ENCODE data around the gene HDAC4. TPM values are rescaled to one million over a fixed set of nuclear protein-coding genes. Genes with fewer than 3 reads are reported as not detected.

HDAC4 gene
- total RNA-seq, 1 experiment from 2014 or later: 32.0 TPM

DNA sequence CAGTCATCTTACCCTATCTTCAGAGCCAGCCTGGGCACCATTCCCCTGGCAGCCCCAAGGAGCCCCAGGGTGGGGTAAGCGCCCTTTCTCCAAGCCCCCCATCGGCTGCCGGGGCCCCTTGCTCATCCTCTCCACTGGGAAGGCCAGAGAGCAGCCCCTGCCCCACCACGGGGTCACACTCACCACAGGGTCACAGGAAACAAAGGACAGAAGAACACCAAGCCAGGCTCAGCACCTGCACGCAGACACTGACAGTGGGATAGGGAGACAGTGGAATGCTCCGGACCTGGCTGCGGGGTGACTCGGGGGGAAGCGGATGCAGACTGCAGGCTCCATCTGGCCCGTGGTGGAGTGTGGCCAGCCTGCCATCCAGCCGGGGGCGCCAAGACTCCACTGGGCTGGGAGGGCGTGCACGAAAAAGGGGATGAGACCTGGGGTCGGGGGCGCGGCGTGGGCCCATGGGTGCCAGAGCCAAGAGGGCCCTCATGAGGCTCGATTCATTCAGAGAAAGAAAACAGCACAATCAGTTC lies 21.1 kb downstream of the HDAC4 start:
- no peak overlapping the region for H3K14ac ChIP-seq (ENCODE audit: insufficient read depth, low read length)
- no peak overlapping the region for H3T11ph ChIP-seq (ENCODE audit: low read length)
- TF ChIP-seq, protein P1, sequence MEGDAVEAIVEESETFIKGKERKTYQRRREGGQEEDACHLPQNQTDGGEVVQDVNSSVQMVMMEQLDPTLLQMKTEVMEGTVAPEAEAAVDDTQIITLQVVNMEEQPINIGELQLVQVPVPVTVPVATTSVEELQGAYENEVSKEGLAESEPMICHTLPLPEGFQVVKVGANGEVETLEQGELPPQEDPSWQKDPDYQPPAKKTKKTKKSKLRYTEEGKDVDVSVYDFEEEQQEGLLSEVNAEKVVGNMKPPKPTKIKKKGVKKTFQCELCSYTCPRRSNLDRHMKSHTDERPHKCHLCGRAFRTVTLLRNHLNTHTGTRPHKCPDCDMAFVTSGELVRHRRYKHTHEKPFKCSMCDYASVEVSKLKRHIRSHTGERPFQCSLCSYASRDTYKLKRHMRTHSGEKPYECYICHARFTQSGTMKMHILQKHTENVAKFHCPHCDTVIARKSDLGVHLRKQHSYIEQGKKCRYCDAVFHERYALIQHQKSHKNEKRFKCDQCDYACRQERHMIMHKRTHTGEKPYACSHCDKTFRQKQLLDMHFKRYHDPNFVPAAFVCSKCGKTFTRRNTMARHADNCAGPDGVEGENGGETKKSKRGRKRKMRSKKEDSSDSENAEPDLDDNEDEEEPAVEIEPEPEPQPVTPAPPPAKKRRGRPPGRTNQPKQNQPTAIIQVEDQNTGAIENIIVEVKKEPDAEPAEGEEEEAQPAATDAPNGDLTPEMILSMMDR (conservative IDR thresholded peaks at IDR 0.05): peak; percentile 60
- no peaks in the 10 kb centered on the region for H4K20me1 ChIP-seq (ENCODE audit: control insufficient read depth, insufficient read depth, insufficient read length)
- H3K79me1 ChIP-seq (ENCODE audit: insufficient read depth, low read depth, low read length, poor library complexity, severe bottlenecking): no peaks in the 10 kb centered on the region
- H2AK5ac ChIP-seq (ENCODE audit: insufficient read length, low read length): no peak overlapping the region
- no peaks in the 10 kb centered on the region for H3K27me3 Mint-ChIP-seq (ENCODE audit: low read depth)
- no peak overlapping the region for H4K8ac ChIP-seq (replicated peaks; ENCODE audit: insufficient read length, low read depth, low read length)
- peaks cover 41% of the 10 kb centered on the region in 2 experiments for H3K4me1 Mint-ChIP-seq
- H3K56ac ChIP-seq (ENCODE audit: insufficient read length, low read depth, low read length): no peak overlapping the region
- no peak overlapping the region for H3K4ac ChIP-seq (ENCODE audit: low read depth, low read length)
- no peak overlapping the region for H2BK15ac ChIP-seq (ENCODE audit: low read depth, low read length)
- H3K4me1 ChIP-seq (ENCODE audit: insufficient read depth, low read length): peaks cover 4% of the 10 kb centered on the region; the same call in 1 of the 2 replicates
- H2AFZ ChIP-seq (ENCODE audit: low read length): no peak overlapping the region
- no peak overlapping the region for H3K27ac ChIP-seq (ENCODE audit: insufficient read length, low read depth, low read length)
- no peak overlapping the region for H2BK120ac ChIP-seq (ENCODE audit: low read depth, low read length, poor library complexity, severe bottlenecking)
- H3K9me3 ChIP-seq (ENCODE audit: control insufficient read depth, low read depth, low read length): no peaks in the 10 kb centered on the region
- DNase-seq: no peak
- no peaks in the 10 kb centered on the region for H3K9me3 Mint-ChIP-seq
- no peak overlapping the region for H3K4me3 Mint-ChIP-seq
- no peaks in the 10 kb centered on the region for H3K27me3 ChIP-seq (ENCODE audit: insufficient read depth, low read length)
- H4K91ac ChIP-seq (ENCODE audit: insufficient read length, low read depth, low read length): no peak overlapping the region
- H2BK5ac ChIP-seq (ENCODE audit: insufficient read length, low read length): no peak overlapping the region
- peaks cover 6 to 7% (median 7%) of the 10 kb centered on the region in 3 experiments; a peak in 5 of 7 replicates for H3K36me3 Mint-ChIP-seq (ENCODE audit: insufficient read depth in 1 of 3, low read depth in 3 of 3)
- H3K9ac ChIP-seq (ENCODE audit: extremely low read depth, insufficient read length, low read length): no peak overlapping the region
- no peak overlapping the region for H3K18ac ChIP-seq (ENCODE audit: insufficient read length, low read depth, low read length)
- peaks cover 5% of the 10 kb centered on the region; the same call in 1 of the 2 replicates for H3K79me2 ChIP-seq (ENCODE audit: insufficient read depth, low read length)
- no peak overlapping the region for H4K5ac ChIP-seq (ENCODE audit: insufficient read length, low read depth, low read length)
- WGBS (ENCODE audit: extremely low coverage, insufficient read length, low lambda C conversion rate): no CpG with 5 or more reads among the region's 19 CpGs
- no peak overlapping the region for H2BK12ac ChIP-seq (ENCODE audit: insufficient read length, low read depth, low read length)
- no peaks in the 10 kb centered on the region for H3K23me2 ChIP-seq (ENCODE audit: insufficient read length, low read depth, low read length, poor library complexity, severe bottlenecking)
- no peak overlapping the region for H3K4me2 ChIP-seq (ENCODE audit: insufficient read depth, insufficient read length, low read length)
- H3K27ac Mint-ChIP-seq: peak overlapping the region in 1 of 3 experiments; percentile 23; a peak in 2 of 7 replicates
- H3K23ac ChIP-seq (ENCODE audit: insufficient read length, low read depth, low read length): no peak overlapping the region
- H2BK20ac ChIP-seq (ENCODE audit: low read depth, low read length, poor library complexity, severe bottlenecking): no peak overlapping the region
